ENCODE results near the gene SNTB2.

The SNTB2 gene

GRCh38 chr16:69349536-69349935 is 162.6 kb downstream of the SNTB2 start:
- no peak for DNase-seq

- DNase-seq, result no peak
These were observed 163.7 kb downstream of the SNTB2 start for GRCh38 chr16:69350536-69351133.

- no peak for DNase-seq
These were observed 164.5 kb downstream of the SNTB2 start, which contains the start of gene TMED6 for GRCh38 chr16:69351309-69352027. TSS of gene TMED6 (minus strand) at chr16:69351786. CDS start at chr16:69351753, 33 bp downstream.

All from CD4-positive, alpha-beta T cell treated with Interleukin-10 for 1 hour (primary cell).